HG02981 (cell line): ENCODE data around the gene PAK1IP1.
A peak's percentile ranks its signal among the peaks of the same experiment; 100 is the strongest.
"Not testable (repeated sequence)": the region's sequence is repeated elsewhere in the genome, so short reads cannot be mapped to it uniquely, and the experiment has no call there.

ENCODE experiments used
- ATAC-seq: cut with Tn5 transposase; IDR thresholded peaks from one replicate; pipeline ENCODE4 v1.9.1; 2021; ENCODE audit warnings: mild to moderate bottlenecking, moderate library complexity; ENCODE audit not compliant: unreplicated experiment

Gene PAK1IP1, protein sequence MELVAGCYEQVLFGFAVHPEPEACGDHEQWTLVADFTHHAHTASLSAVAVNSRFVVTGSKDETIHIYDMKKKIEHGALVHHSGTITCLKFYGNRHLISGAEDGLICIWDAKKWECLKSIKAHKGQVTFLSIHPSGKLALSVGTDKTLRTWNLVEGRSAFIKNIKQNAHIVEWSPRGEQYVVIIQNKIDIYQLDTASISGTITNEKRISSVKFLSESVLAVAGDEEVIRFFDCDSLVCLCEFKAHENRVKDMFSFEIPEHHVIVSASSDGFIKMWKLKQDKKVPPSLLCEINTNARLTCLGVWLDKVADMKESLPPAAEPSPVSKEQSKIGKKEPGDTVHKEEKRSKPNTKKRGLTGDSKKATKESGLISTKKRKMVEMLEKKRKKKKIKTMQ

DNA sequence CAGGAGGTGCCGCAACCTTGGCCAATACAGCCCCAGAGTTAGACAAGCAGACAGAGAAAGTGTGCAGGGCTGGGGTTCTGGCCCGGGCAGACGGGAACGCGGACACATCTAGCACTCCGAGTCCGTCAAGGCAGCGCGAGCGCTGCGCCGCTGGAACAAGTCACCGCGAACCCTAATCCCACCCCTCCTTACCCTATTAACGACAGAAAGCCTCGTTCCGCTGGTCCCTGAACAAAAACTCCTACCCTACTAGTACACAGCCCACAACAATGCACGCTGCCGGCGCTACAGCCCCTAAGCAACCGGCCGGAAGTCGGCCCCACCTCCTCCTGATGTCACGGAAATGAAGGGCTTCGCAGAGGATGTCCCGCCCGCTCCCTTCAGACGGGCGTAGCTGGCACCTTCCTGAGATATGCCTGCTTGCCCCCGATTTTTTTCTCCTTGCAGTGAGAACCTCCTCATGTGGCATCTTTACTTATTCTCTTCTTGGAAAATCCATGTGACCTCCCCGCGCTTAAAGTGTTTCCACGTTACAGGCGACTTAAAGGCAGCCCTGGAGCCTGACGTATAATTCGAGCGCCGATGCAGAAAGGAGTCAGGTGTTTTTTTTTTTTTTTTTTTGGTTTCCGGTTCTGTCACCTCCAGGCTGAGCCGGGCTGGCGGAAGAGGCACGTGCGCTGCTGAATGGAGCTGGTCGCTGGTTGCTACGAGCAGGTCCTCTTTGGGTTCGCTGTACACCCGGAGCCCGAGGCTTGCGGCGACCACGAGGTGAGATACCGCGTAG, at the start of gene PAK1IP1, which contains the start of gene C6orf52:
TSS of gene PAK1IP1 (plus strand) at position 671 of the 784 bp plus-strand sequence. CDS start at position 685, 14 bp downstream.
TSS of gene C6orf52 (minus strand) at position 315 of the 784 bp plus-strand sequence. CDS start 7,066 bp downstream, outside the sequence.
- ATAC-seq: peak; percentile 97

GRCh38 chr6:10655508-10656055, 39.2 kb upstream of the PAK1IP1 start:
- ATAC-seq: no peak

DNA sequence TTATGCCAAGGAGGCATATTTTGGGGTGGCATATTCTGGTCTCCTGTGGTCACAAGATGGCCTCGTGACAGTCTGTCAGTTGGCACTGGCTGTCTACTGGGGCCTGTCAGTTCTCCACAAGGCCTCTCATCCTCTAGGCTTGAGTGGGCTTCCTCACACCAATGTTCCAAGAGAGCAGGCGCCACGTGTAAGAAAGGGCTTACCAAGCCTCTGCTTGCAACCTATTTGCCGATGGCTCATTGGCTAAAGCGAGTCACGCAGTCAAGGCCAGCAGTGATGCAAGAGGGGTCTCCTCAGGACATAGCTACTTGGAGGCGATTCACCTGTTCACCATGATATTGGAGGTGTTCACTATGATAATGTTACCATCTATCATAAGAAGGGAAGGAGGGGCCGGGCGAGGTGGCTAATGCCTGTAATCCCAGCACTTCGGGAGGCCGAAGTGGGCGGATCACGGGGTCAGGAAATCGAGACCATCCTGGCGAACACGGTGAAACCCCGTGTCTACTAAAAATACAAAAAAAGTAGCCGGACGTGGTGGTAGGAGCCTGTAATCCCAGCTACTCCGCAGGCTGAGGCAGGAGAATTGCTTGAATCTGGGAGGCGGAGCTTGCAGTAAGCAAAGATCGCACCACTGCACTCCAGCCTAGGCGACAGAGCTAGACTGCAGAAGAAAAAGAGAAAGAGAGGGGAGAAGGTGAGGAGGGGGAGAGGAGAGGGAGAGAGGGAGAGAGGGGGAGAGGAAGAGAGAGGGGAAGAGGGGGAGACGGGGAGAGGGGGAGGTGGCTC, 35.7 kb upstream of the PAK1IP1 start:
- no peak for ATAC-seq

GRCh38 chr6:10659699-10660348, 34.9 kb upstream of the PAK1IP1 start:
- ATAC-seq: no peak

DNA sequence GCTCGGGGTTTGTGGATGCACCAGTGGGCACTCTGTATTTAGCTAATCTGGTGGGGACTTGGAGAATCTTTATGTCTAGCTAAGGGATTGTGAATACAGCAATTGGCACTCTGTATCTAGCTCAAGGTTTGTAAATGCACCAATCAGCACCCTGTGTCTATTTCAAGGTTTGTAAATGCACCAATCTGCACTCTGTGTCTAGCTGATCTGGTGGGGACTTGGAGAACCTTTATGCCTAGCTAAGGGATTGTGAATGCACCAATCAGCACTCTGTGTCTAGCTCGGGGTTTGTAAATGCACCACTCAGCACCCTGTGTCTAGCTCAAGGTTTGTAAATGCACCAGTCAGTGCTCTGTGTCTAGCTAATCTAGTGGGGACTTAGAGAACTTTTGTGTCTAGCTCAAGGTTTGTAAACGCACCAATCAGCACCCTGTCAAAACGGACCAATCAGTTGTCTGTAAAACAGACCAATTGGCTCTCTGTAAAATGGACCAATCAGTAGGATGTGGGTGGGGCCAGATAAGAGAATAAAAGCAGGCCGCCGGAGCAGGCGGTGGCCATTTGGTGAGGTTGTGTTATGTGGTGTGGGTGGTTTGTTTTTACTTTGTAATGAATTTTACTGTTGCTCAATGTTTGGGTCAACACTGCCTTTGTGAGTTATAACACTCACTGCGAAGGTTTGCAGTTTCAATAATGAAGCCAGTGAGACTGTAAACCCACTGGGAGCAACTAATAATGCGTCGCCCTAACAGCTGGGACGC, 34.2 kb upstream of the PAK1IP1 start:
- not testable (repeated sequence) for ATAC-seq

GRCh38 chr6:10662207-10662606, 32.6 kb upstream of the PAK1IP1 start:
- no peak for ATAC-seq

DNA sequence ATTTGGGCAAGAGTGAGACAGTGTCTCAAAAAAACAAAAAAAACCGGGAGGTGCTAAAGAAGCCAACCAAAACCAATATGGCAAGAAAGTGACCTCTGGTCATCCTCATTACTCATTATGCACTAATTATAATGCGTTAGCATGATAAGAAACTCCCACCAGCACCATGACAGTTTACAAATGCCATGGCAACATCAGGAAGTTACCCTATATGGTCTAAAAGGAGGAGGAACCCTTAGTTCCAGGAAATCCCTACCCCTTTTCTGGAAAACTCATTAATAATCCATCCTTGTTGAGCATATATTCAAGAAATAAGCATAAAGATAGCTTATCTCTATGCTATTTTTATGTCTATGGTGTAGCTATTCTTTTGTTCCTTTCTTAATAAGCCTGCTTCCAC, 32.0 kb upstream of the PAK1IP1 start:
- no peak for ATAC-seq

- ATAC-seq: not testable (repeated sequence)
These were observed 29.2 kb upstream of the PAK1IP1 start for GRCh38 chr6:10665595-10665994.

- ATAC-seq: no peak
These were observed 26.4 kb upstream of the PAK1IP1 start for GRCh38 chr6:10668126-10668917.

- no peak for ATAC-seq
These were observed 18.4 kb upstream of the PAK1IP1 start for GRCh38 chr6:10676403-10676802.

DNA sequence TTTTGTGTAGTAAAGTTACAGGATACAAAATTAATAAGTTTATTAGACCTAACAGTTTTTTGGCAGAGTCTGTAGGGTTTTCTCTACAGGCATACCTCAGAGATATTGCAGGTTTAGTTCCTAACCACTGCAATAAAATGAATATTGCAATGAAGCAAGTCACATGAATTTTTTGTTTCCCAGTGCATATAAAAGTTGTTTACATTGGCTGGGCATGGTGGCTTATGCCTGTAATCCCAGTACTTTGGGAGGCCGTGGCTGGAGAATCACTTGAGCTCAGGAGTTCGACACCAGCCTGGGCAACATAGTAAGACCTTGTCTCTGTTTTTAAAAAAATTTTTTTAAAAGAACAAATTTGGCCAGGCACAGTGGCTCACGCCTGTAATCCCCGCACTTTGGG, 16.3 kb upstream of the PAK1IP1 start:
- ATAC-seq: no peak

DNA sequence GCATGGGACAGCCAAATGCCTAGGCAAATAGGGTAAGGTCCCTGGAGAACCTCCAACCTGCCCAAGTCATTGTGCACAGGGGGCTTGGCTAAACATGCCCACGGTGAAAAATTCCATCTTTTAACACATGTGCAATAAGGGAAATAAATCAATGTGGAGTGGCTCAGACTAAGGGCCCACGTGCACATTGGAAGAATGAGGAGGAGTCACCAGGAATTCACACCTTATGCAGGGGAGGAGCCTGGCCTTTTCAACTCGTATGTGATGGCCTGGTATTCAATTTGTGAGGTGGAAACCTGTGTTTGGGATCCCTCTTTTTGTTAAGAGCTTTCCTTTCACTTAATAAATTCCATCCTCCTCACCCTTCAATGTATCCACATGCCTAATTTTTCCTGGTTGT, 13.0 kb upstream of the PAK1IP1 start:
- no peak for ATAC-seq

- ATAC-seq: no peak
These were observed 12.3 kb upstream of the PAK1IP1 start for GRCh38 chr6:10682355-10682988.

DNA sequence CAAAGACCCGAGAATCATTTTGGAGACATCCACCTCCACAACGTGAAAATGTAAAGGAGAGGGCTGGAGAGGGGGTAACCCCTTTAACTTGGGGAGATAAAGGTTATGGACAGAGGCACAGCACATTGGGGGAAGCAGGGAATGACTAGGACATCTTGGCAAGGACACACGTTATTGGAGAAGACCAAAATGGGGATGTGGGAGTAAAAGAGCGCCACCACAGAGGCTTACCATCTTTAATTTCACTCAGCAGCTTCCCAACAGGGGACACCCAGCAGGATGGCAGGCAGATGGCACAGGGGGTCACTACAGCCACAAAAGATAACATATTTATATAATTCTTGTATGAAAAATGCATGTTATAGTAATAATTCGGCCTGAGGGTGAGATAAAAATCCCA, 10.2 kb upstream of the PAK1IP1 start:
- ATAC-seq: no peak

DNA sequence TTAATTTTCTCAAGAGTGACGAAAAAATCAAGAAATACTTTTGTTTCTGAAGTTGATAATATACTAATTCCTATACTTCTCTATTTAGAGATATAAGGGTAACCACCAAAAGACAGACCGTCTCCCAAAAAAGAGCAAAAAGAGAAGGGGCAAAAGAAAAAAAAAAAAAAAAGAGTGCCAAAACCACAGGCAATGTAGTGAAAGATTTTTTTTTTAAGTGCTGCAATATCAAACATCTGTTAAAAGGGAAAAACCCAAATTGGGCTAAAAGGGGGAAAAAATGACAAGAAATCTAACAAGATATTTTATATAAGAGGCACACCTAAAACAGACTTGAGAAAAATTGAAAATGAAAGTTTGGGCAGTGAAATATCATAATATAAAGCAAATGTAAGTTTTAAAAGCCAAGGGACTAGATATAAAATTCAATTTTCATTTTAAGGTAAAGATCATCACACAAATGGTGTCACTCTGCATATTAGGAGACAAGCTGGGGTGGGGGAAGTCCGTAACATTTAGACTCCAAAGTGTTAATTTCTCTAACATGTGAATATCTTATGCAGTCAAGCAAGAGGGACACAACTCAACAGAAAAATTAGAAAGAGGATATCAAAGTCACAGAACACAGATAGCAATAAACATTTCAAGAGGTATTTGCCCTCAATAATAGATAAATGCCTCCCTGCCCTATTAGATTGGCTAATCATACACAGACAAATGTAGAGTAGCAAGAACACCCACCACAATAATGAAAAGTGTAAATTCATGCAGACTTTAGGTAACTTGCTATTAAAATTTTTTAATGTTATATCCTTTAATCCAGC, 9.5 kb upstream of the PAK1IP1 start:
- no peak for ATAC-seq

DNA sequence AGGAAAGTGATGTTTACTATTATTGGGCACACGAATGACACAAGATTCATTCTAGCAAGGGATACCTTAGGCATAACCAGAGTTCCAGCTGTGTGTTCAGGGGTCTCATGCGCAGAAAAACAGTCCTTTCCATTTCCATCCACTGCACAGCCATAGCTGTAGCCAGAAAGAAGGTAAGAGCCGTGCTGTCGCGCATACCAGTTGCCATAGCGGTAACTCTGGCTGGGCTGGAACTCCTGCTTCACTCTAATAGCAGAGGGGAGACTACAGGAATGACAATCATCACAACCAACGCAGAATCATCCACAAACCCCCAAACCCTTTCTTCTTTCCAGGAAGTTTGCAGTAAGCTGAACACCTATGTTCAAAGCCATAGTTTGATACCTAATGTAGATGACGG, 7.9 kb upstream of the PAK1IP1 start:
- ATAC-seq: no peak

- no peak for ATAC-seq
These were observed 7.2 kb upstream of the PAK1IP1 start for GRCh38 chr6:10687582-10687981.
